Activated naive CD8-positive, alpha-beta T cell treated with anti-CD3 and anti-CD28 coated beads for 36 hours (primary cell): ENCODE results near the gene PGAM1. TPM values are rescaled to one million over a fixed set of nuclear protein-coding genes. Genes with fewer than 3 reads are reported as not detected.
"Not testable (repeated sequence)": the region's sequence is repeated elsewhere in the genome, so short reads cannot be mapped to it uniquely, and the experiment has no call there.

ENCODE experiments used
- DNase-seq: peaks from one replicate; pipeline ENCODE4 v3.0.0; 2021
- H3K27ac Mint-ChIP-seq: one replicate; pipeline ENCODE4 v1.8.0; 2022; ENCODE audit warnings: mild to moderate bottlenecking, moderate library complexity, mixed read lengths
- H3K27me3 Mint-ChIP-seq: one replicate; pipeline ENCODE4 v1.8.0; 2022; ENCODE audit warnings: mild to moderate bottlenecking, mixed read lengths
- H3K36me3 Mint-ChIP-seq: one replicate; pipeline ENCODE4 v1.8.0; 2021; ENCODE audit warnings: mild to moderate bottlenecking, mixed read lengths
- H3K4me1 Mint-ChIP-seq: one replicate; pipeline ENCODE4 v1.8.0; 2021; ENCODE audit warnings: mixed read lengths
- H3K4me3 Mint-ChIP-seq: one replicate; pipeline ENCODE4 v1.8.0; 2022; ENCODE audit warnings: mild to moderate bottlenecking, moderate library complexity, mixed read lengths
- H3K9me3 Mint-ChIP-seq: one replicate; pipeline ENCODE4 v1.8.0; 2022; ENCODE audit warnings: mixed read lengths
- total RNA-seq, 2 experiments: library from RNA; stranded (reverse); gene quantifications; one replicate each; pipeline ENCODE4 v1.2.3, GENCODE V29; 2021

The PGAM1 gene
- total RNA-seq, 2 experiments from 2014 or later: 933 to 982 TPM

DNA sequence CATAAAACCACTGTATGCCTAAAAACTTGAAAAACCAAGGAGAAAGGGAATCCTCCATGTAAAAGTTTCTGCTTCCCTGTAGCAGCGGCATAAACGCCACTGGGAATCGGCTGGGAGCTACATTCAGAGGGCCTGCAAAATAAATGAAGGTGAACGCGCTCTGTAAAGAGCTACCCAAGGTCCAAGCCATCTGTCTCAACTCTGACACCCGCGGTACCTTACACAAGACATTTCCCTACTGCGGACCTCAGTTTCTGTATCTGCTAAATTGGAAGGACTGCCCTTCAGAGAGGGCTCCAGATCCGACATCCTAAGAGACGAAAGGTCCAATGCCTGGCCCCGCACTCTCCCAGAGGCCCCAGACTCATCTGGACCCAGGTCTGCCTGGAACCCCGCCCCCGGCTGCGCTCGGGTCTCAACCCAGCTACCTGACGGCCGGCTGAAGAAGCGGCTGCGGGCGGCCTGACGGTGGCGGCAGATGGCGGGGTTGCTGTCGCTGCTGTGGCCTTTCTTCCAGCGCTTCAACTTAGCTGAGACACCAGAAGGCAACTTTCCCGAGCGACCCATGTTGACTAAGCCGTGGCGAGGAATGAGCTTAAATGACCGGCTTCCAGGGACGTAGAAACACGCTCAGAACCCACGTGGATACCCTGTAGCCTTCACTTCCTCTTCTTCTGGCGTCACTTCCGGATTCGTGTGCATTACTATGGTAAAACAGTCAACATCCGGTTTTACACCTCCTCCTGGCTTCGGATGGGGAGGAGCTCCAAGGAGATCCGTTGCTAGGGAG, 25.1 kb upstream of the PGAM1 start, which contains the start of gene RRP12:
TSS of gene RRP12 (minus strand) at position 676 of the 790 bp plus-strand sequence. CDS start at position 567, 109 bp downstream.
- Mint-ChIP-seq H3K36me3 (peaks cover 8% of the 10 kb centered on the region), H3K27me3 (no peaks in the 10 kb centered on the region), H3K4me1 (peaks cover 6% of the 10 kb centered on the region), H3K9me3 (no peaks in the 10 kb centered on the region), H3K27ac (peak within 1 kb of the TSS; percentile 91), H3K4me3 (peak within 1 kb of the TSS; percentile 93)
- peak; percentile 81 for DNase-seq

DNA sequence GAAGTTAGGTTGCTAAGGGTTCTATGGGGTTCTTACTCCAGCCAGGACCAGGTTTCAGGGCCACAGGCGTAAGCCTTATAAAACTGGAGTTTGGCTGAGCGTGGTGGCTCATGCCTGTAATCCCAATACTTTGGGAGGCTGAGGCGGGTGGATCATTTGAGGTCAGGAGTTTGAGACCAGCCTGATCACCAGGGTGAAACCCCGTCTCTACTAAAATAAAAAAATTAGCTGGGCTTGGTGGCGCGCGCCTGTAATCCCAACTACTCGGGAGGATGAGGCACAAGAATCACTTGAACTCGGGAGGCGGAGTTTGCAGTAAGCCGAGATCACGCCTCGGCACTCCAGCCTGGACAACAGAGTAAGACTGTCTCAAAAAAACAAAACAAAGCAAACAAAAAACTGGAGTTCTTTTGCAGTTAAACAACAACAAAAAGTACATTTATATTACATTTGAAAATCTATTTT, 24.5 kb upstream of the PGAM1 start:
- Mint-ChIP-seq H3K9me3 (no peaks in the 10 kb centered on the region), H3K4me1 (peaks cover 9% of the 10 kb centered on the region), H3K36me3 (peaks cover 3% of the 10 kb centered on the region), H3K27me3 (no peaks in the 10 kb centered on the region), H3K27ac (peak overlapping the region; percentile 91), H3K4me3 (peak overlapping the region; percentile 93)
- DNase-seq: no peak

DNA sequence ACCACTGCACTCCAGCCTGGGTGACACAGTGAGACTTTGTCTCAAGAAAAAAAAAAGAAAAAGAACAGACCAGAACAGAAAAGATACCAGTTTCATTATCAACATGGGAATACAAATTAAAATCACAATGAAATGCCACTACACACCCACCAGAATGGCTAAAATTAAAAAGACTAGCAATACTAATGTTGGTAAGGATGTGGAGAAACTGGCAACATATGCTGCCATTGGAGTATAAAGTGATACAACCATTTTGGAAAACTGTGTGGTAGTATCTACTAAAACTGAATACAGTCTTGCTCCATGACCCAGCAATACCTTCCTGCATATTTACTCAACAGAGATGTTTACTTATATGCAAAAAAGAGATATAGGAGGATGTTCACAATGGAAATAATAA, 21.9 kb upstream of the PGAM1 start:
- H3K27me3 Mint-ChIP-seq: no peaks in the 10 kb centered on the region
- peaks cover 3% of the 10 kb centered on the region for H3K36me3 Mint-ChIP-seq
- H3K4me1 Mint-ChIP-seq: peaks cover 17% of the 10 kb centered on the region
- DNase-seq: no peak
- no peak overlapping the region for H3K27ac Mint-ChIP-seq
- no peaks in the 10 kb centered on the region for H3K9me3 Mint-ChIP-seq
- H3K4me3 Mint-ChIP-seq: no peak overlapping the region

- H3K4me1 Mint-ChIP-seq: peaks cover 17% of the 10 kb centered on the region
- no peak for DNase-seq
- H3K27ac Mint-ChIP-seq: no peak overlapping the region
- no peaks in the 10 kb centered on the region for H3K27me3 Mint-ChIP-seq
- no peaks in the 10 kb centered on the region for H3K36me3 Mint-ChIP-seq
- no peaks in the 10 kb centered on the region for H3K9me3 Mint-ChIP-seq
- no peak overlapping the region for H3K4me3 Mint-ChIP-seq
Observed at GRCh38 chr10:97406064-97406463, 19.9 kb upstream of the PGAM1 start.

DNA sequence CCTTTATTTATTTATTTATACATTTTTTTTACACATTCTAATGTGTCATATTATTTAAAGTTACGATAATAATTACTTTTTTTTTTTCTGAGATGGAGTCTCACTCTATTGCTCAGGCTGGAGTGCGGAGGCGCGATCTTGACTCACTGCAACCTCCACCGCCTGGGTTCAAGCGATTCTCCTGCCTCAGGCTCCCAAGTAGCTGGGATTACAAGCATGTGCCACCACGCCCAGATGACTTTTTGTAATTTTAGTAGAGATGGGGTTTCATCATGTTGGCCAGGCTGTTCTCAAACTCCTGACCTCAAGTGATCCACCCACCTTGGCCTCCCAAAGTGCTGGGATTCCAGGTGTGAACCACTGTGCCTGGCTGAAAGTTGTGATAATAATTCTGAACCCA, 19.5 kb upstream of the PGAM1 start:
- H3K4me3 Mint-ChIP-seq, H3K27ac Mint-ChIP-seq, H3K27me3 Mint-ChIP-seq, H3K36me3 Mint-ChIP-seq, DNase-seq, H3K9me3 Mint-ChIP-seq: not testable (repeated sequence)
- H3K4me1 Mint-ChIP-seq: peaks cover 13% of the 10 kb centered on the region

- Mint-ChIP-seq H3K9me3 (no peaks in the 10 kb centered on the region), H3K27me3 (no peaks in the 10 kb centered on the region), H3K27ac (no peak overlapping the region), H3K4me1 (peaks cover 11% of the 10 kb centered on the region), H3K36me3 (no peaks in the 10 kb centered on the region), H3K4me3 (peak overlapping the region; percentile 19)
- DNase-seq: peak; percentile 64
Observed at GRCh38 chr10:97407211-97407951, 18.6 kb upstream of the PGAM1 start.

DNA sequence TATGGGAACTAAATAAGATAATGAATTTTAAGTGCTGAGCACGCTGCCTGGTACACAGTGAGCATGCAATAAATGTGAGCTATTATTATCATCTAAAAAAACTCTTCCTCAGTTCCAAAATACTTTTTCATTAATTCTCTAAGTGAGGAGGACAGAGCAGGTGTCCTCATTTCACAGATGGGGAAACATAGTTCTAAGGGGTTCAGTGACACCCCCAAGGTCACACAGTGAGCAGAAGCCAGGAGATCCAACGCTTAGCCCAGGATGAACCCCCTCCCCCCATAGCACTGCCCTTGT, 18.1 kb upstream of the PGAM1 start:
- H3K4me3 Mint-ChIP-seq: no peak overlapping the region
- H3K27me3 Mint-ChIP-seq: no peaks in the 10 kb centered on the region
- DNase-seq: no peak
- no peaks in the 10 kb centered on the region for H3K36me3 Mint-ChIP-seq
- peaks cover 14% of the 10 kb centered on the region for H3K4me1 Mint-ChIP-seq
- H3K9me3 Mint-ChIP-seq: no peaks in the 10 kb centered on the region
- H3K27ac Mint-ChIP-seq: no peak overlapping the region

GRCh38 chr10:97408496-97408992, 17.4 kb upstream of the PGAM1 start:
- DNase-seq: no peak
- H3K4me1 Mint-ChIP-seq: peaks cover 17% of the 10 kb centered on the region
- H3K27me3 Mint-ChIP-seq: no peaks in the 10 kb centered on the region
- no peak overlapping the region for H3K27ac Mint-ChIP-seq
- no peak overlapping the region for H3K4me3 Mint-ChIP-seq
- H3K36me3 Mint-ChIP-seq: no peaks in the 10 kb centered on the region
- no peaks in the 10 kb centered on the region for H3K9me3 Mint-ChIP-seq

GRCh38 chr10:97411406-97411805, 14.6 kb upstream of the PGAM1 start:
- H3K9me3 Mint-ChIP-seq: no peaks in the 10 kb centered on the region
- H3K27ac Mint-ChIP-seq: no peak overlapping the region
- DNase-seq: no peak
- no peak overlapping the region for H3K4me3 Mint-ChIP-seq
- no peaks in the 10 kb centered on the region for H3K27me3 Mint-ChIP-seq
- peaks cover 40% of the 10 kb centered on the region for H3K4me1 Mint-ChIP-seq
- H3K36me3 Mint-ChIP-seq: peaks cover 7% of the 10 kb centered on the region

GRCh38 chr10:97412891-97413304, 13.1 kb upstream of the PGAM1 start:
- peak; percentile 66 for DNase-seq
- Mint-ChIP-seq H3K36me3 (peaks cover 10% of the 10 kb centered on the region), H3K9me3 (no peaks in the 10 kb centered on the region), H3K27me3 (no peaks in the 10 kb centered on the region), H3K4me3 (peak overlapping the region; percentile 5), H3K4me1 (peaks cover 45% of the 10 kb centered on the region), H3K27ac (peak overlapping the region; percentile 73)

DNA sequence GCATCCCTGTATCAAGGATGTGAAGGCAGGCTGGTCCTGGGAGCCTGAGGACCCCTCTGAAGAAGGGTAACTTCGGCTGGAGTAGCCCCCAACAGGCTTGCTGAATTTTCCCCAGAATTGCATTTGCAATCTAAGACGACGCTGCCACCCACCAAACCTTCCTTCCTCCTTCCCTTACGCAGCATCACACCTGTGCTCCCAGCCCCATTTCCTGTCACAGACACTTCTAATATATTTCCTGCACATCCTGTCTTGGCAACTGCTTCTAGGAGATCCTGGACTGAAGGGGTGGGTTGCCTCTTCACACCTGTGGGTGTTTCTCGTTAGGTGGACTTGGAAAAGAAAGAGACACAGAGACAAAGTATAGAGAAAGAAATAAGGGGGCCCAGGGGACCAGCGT, 9.4 kb upstream of the PGAM1 start:
- peaks cover 65% of the 10 kb centered on the region for H3K4me1 Mint-ChIP-seq
- DNase-seq: no peak
- peaks cover 20% of the 10 kb centered on the region for H3K36me3 Mint-ChIP-seq
- peak overlapping the region; percentile 18 for H3K4me3 Mint-ChIP-seq
- no peaks in the 10 kb centered on the region for H3K27me3 Mint-ChIP-seq
- H3K27ac Mint-ChIP-seq: peak overlapping the region; percentile 84
- peaks cover 2% of the 10 kb centered on the region for H3K9me3 Mint-ChIP-seq

GRCh38 chr10:97423757-97424098, 2.3 kb upstream of the PGAM1 start:
- not testable (repeated sequence) for H3K27me3 Mint-ChIP-seq, H3K9me3 Mint-ChIP-seq, DNase-seq
- Mint-ChIP-seq H3K4me1 (peaks cover 47% of the 10 kb centered on the region), H3K27ac (peak overlapping the region; percentile 94), H3K4me3 (peak overlapping the region; percentile 58), H3K36me3 (peaks cover 38% of the 10 kb centered on the region)

DNA sequence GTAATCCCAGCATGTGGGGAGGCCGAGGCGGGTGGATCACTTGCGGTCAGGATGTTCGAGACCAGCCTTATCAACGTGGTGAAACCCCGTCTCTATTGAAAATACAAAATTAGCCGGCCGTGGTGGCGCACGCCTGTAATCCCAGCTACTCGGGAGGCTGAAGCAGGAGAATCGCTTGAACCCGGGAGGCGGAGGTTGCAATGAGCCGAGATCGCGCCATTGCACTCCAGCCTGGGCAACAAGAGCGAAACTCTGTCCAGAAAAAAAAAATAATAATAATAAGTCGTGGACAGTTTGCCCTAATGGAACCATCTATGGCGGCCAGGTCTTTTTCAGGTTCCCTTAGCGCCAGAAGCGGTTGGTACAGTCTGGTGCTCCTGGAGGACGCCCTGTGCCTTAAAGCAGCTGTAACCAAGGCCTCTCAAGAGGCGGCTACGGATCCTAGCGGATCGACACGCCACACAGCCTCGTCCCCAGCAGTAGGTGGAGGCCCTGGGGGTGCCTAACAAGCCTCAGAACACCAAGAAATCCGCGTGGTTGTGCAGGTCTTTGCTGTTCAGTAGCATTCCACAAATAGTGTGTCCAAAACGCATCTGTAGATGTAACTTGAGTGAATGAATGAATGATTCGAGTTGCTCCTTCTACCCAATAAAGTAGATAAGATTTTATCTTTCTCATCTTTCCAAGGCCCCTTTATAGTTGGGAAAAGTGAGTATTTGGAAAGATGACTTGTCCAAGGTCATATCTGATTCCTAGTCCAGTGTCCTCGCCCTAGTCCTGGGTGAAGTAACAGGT, 982 bp downstream of the PGAM1 start:
- Mint-ChIP-seq H3K27ac (peak overlapping the region; percentile 96), H3K4me3 (peak overlapping the region; percentile 89), H3K4me1 (peaks cover 47% of the 10 kb centered on the region), H3K36me3 (peaks cover 55% of the 10 kb centered on the region), H3K9me3 (peaks cover 1% of the 10 kb centered on the region), H3K27me3 (peaks cover 3% of the 10 kb centered on the region)
- DNase-seq: no peak

GRCh38 chr10:97427571-97428179, 1.7 kb downstream of the PGAM1 start:
- Mint-ChIP-seq H3K9me3 (peaks cover 1% of the 10 kb centered on the region), H3K27me3 (peaks cover 3% of the 10 kb centered on the region)
- peak; percentile 37 for DNase-seq

More at GRCh38 chr10:97427571-97428179, 1.7 kb downstream of the PGAM1 start:
- H3K4me3 Mint-ChIP-seq: peak overlapping the region; percentile 89
- peak overlapping the region; percentile 96 for H3K27ac Mint-ChIP-seq
- peaks cover 58% of the 10 kb centered on the region for H3K36me3 Mint-ChIP-seq
- peaks cover 45% of the 10 kb centered on the region for H3K4me1 Mint-ChIP-seq
